ENCODE results near the gene NAV2.

NAV2 gene

DNA sequence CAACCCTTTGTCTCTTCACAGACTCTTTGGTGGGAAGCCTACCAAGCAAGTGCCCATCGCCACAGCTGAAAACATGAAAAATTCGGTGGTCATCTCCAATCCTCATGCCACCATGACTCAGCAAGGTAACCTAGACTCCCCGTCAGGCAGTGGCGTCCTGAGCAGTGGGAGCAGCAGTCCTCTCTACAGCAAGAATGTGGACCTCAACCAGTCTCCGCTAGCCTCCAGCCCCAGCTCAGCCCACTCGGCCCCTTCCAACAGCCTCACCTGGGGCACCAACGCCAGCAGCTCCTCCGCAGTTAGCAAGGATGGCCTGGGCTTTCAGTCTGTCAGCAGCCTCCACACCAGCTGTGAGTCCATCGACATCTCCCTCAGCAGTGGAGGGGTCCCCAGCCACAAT, 336.1 kb downstream of the NAV2 start:
- TF ChIP-seq, protein P1, sequence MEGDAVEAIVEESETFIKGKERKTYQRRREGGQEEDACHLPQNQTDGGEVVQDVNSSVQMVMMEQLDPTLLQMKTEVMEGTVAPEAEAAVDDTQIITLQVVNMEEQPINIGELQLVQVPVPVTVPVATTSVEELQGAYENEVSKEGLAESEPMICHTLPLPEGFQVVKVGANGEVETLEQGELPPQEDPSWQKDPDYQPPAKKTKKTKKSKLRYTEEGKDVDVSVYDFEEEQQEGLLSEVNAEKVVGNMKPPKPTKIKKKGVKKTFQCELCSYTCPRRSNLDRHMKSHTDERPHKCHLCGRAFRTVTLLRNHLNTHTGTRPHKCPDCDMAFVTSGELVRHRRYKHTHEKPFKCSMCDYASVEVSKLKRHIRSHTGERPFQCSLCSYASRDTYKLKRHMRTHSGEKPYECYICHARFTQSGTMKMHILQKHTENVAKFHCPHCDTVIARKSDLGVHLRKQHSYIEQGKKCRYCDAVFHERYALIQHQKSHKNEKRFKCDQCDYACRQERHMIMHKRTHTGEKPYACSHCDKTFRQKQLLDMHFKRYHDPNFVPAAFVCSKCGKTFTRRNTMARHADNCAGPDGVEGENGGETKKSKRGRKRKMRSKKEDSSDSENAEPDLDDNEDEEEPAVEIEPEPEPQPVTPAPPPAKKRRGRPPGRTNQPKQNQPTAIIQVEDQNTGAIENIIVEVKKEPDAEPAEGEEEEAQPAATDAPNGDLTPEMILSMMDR (IDR thresholded peaks at IDR 0.05; ENCODE audit: insufficient read depth, low read depth, low read length, missing control alignments): no peak
- no peak overlapping the region for H3K4me3 ChIP-seq (ENCODE audit: low read depth, low read length)
- DNase-seq (ENCODE audit: low read depth): no peak

DNA sequence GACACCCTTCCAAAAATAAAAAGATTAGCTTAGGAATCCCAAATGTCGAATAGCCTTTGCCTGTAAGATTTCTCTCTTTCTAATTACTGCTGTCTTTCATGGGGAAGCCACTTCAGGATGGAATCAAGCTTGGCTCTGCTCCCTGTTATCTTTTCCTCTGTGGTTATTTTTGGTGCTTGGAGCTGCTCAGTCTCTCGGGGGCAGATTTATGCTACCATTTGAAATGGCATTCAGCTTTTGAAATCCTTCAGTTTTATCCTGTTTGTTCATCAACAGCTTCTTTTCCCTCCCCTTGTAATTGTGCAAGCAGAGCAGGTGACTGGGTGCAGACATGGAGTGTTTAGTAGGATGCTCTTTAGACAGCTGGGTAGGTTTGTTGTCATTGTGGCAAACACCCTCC, 336.6 kb downstream of the NAV2 start:
- no peak overlapping the region for H3K4me3 ChIP-seq (ENCODE audit: low read depth, low read length)
- TF ChIP-seq, protein P1 (IDR thresholded peaks at IDR 0.05; ENCODE audit: insufficient read depth, low read depth, low read length, missing control alignments): no peak
- DNase-seq (ENCODE audit: low read depth): no peak

DNA sequence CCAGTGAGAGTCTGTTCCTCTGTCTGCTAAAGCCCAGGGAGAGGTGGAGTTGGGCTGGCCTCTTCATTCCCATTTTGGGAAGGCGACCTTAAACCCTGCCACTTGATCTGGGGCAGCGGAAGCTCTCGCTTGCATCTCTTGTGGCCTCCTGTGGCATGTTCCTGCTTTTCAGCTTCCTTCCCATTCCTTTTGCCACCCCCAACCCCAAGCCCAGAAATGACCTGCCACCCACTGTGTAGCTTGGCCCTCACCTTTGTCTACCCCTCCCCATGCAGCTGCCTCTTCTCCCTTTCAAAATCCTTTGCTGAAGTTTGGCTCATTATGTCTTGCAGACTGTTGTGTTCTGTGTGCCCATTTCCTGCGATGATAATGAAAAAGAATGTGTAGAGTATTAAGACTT, 337.4 kb downstream of the NAV2 start:
- no peak overlapping the region for H3K4me3 ChIP-seq (ENCODE audit: low read depth, low read length)
- no peak for DNase-seq (ENCODE audit: low read depth)
- TF ChIP-seq, protein P1 (IDR thresholded peaks at IDR 0.05; ENCODE audit: insufficient read depth, low read depth, low read length, missing control alignments): no peak

DNA sequence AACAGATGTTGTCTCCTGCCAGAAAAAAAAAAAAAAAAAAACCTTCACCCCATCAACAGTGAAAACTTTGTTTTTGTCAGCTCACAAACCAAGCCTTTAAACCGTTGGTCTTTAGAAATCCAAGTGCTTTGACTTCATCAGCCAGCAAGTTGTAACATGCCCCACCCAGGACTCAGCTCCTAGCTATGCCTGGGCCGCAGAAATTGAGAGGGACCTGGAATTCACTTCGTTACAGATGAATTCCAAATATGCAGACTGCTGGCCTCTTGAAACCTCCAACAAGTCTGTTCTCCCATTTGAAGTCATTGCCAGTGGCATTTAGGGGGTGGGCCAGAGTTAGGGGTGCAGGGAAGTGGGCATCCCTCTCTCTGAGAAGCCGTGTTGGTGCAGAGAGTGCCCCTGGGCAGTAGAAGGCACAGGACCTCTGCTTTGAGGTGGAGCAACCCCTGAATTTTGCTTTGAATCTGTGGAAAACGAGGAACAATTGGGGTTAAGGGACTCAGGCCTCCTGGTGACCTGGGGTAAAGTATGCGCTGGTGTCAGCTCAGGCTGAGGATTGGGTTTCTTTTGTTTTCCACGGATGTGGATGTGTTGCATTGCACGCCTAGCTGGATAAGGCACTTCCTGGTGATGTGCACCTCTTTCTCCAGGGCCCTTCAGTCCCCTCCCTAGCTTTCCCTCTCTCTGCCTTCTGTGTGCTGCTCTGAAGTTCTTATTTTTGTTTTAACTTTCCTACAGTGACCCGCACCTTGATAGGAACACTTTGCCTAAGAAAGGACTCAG, 338.1 kb downstream of the NAV2 start:
- H3K4me3 ChIP-seq (ENCODE audit: low read depth, low read length): no peak overlapping the region
- no peak for DNase-seq (ENCODE audit: low read depth)

DNA sequence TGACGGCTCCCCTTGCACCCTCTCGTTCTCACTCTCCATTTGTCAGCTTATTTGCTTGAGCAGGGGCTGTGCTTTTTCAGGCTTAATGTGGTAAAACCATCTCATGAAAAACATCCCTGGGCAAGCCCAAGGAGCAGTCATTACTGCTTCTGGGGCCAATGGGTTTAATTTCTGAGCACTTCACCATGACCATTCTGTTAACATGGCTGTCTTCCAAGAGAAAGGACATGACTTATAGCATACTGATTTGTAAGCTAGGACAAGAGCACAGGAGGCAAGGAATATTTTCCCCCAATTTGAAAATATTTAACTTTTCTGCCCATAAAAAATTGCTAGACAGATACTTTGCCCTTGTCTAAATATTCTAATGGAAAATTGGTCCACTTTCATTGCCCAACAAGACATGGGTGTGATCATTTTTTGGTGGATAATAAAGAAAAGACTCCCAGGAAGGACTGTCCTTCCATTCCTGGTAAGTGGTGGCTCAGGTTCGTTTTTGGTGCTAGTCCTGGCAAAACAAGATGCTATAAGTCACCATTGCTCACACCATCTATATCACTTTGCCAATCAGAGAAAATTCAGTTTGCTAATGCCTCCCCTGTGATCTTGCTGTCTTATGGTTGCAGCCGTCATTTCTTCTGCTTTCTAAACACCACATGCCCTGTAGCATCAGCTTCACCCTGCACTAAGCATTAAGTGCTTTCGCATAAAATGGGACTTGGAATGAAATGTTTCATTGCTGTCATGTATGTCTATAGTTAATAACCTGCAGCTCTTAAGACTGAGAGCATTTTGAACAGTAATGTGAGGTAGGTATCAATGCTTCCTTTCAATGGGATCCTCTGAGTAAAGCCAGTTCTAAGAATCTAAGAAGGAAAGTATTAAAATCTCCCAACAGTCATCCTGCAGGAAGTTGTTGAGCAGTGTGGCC, 339.1 kb downstream of the NAV2 start:
- H3K4me3 ChIP-seq (ENCODE audit: low read depth, low read length): no peak overlapping the region
- DNase-seq (ENCODE audit: low read depth): no peak
- TF ChIP-seq, protein P1 (IDR thresholded peaks at IDR 0.05; ENCODE audit: insufficient read depth, low read depth, low read length, missing control alignments): no peak

More for the DNA sequence above, 338.1 kb downstream of the NAV2 start:
- TF ChIP-seq, protein P1 (IDR thresholded peaks at IDR 0.05; ENCODE audit: insufficient read depth, low read depth, low read length, missing control alignments): no peak

DNA sequence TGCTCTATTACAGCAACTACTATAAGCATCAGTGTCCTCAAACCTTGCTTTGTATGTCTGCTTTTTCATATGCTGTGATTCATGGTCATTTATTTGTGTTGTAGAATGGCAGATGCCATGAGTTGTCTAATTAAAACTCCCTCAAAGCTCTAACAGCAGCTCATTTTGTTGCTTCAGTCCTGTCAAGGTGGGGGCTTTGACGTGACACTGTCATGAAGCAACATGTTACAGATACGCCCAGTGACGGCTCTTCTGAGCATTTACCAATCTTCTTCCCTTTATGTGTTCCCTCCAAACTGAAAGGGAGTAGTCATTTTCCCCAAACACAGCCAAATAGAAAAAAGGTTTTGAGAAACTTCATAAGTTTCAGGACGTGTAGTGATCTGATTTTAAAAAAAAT, 340.9 kb downstream of the NAV2 start:
- TF ChIP-seq, protein P1 (IDR thresholded peaks at IDR 0.05; ENCODE audit: insufficient read depth, low read depth, low read length, missing control alignments): no peak
- no peak for DNase-seq (ENCODE audit: low read depth)
- H3K4me3 ChIP-seq (ENCODE audit: low read depth, low read length): no peak overlapping the region
